ENCODE measurements around the gene ENDOU. TPM values are rescaled to one million over a fixed set of nuclear protein-coding genes. Genes with fewer than 3 reads are reported as not detected.

The ENDOU gene
- total and polyA plus RNA-seq, 2 experiments from 2014 or later = 0.24 to 1.3 TPM

DNA sequence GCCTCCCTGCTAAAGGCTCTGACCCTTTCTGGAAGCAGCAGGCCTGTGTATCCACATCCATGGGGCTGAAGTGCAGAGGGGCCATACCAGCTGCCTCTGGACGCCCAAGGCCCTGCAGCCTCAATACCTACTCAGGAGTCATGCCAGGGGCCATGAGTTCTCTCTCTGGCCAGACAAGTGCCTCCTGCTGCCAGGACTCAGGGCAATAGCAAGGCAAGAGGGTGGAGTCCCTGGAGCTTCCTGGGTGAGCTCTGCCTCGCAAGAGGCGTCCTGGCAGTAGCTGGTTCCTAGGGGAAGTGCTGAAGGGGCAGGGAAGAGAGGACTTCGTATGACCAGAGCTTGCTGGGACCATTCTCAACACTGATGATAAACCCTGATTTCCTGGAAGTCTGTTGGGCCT, 10.9 kb upstream of the ENDOU start:
- TF ChIP-seq, protein P1, sequence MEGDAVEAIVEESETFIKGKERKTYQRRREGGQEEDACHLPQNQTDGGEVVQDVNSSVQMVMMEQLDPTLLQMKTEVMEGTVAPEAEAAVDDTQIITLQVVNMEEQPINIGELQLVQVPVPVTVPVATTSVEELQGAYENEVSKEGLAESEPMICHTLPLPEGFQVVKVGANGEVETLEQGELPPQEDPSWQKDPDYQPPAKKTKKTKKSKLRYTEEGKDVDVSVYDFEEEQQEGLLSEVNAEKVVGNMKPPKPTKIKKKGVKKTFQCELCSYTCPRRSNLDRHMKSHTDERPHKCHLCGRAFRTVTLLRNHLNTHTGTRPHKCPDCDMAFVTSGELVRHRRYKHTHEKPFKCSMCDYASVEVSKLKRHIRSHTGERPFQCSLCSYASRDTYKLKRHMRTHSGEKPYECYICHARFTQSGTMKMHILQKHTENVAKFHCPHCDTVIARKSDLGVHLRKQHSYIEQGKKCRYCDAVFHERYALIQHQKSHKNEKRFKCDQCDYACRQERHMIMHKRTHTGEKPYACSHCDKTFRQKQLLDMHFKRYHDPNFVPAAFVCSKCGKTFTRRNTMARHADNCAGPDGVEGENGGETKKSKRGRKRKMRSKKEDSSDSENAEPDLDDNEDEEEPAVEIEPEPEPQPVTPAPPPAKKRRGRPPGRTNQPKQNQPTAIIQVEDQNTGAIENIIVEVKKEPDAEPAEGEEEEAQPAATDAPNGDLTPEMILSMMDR (IDR thresholded peaks at IDR 0.05; ENCODE audit: low read depth, low read length) = no peak
- no peak overlapping the region for H3K4me3 ChIP-seq
- DNase-seq (ENCODE audit: low read depth in 1 of 2, low spot score in 1 of 2) = no peak
- H3K27me3 ChIP-seq = no peaks in the 10 kb centered on the region
- no peaks in the 10 kb centered on the region for H3K36me3 ChIP-seq
- H3K9me3 ChIP-seq (ENCODE audit: low read depth) = no peaks in the 10 kb centered on the region
- peaks cover 20% of the 10 kb centered on the region for H3K4me1 ChIP-seq (ENCODE audit: low read depth)
- no peak overlapping the region for H3K27ac ChIP-seq

DNA sequence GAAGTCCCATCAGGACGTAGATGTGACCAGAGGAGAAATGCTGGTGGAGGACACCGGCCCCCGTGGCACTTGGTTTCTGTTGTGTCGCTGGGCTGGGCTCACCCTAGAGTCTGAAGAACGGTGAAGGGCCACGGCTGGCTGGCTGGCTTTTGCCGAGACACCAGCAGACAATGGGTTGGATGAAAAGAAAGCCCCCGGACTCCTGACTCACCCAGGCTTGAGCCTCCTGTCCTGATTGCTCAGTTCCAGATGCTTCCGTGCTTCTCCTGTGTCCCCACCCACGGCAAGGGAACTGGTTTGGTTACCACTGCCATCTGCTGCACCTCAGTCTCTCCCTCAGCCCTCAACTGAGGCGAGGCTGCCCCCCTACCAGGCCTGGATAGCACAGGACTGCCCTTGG, 10.4 kb upstream of the ENDOU start:
- Histone ChIP-seq H3K27ac (no peak overlapping the region), H3K4me1 (ENCODE audit: low read depth) (peaks cover 18% of the 10 kb centered on the region), H3K4me3 (no peak overlapping the region), H3K27me3 (no peaks in the 10 kb centered on the region), H3K9me3 (ENCODE audit: low read depth) (no peaks in the 10 kb centered on the region), H3K36me3 (no peaks in the 10 kb centered on the region)
- no peak for DNase-seq (ENCODE audit: low read depth in 1 of 2, low spot score in 1 of 2)
- TF ChIP-seq, protein P1 (IDR thresholded peaks at IDR 0.05; ENCODE audit: low read depth, low read length) = no peak

DNA sequence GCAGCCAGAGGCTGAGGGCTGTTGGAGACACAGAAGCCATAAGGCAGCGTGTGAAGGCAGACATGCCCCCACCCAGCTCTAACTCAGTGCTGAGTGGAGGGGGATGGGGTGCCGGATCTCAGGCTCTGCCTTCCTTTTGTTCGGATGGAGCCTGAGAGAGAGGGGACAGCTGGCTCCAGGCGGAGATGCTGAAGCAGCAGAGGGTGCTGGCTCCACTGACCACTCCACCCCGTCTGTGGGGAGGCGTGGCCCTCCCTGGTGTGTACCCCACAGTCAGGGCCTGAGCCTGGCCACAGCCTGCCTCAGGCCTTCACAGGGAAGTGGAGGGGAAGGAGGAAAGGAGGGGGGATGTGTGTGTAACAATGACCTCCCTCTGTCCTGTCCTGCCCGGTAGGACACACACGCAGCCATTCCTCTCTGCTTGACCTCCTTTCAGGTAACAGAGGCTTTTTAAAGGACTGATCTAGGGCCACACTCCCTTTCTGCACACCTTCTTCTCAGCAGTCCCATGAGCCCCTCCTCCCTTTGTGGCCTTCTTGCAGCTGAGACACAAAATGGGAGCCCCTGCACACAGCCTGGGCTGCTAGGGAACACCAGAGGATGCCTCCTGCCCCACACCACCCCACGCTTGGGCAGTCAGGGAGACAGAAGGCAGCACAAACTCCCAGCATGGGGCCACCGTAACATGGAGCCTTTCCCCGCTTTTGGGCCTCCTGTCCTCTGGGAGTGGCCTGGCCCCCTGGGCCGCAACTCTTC, 9.6 kb upstream of the ENDOU start:
- Histone ChIP-seq H3K36me3 (no peaks in the 10 kb centered on the region), H3K4me1 (ENCODE audit: low read depth) (peaks cover 19% of the 10 kb centered on the region), H3K9me3 (ENCODE audit: low read depth) (no peaks in the 10 kb centered on the region), H3K27me3 (no peaks in the 10 kb centered on the region), H3K27ac (no peak overlapping the region), H3K4me3 (no peak overlapping the region)
- TF ChIP-seq, protein P1 (IDR thresholded peaks at IDR 0.05; ENCODE audit: low read depth, low read length) = no peak
- DNase-seq (ENCODE audit: low read depth in 1 of 2, low spot score in 1 of 2) = peak in 1 of 2 donors; percentile 45

DNA sequence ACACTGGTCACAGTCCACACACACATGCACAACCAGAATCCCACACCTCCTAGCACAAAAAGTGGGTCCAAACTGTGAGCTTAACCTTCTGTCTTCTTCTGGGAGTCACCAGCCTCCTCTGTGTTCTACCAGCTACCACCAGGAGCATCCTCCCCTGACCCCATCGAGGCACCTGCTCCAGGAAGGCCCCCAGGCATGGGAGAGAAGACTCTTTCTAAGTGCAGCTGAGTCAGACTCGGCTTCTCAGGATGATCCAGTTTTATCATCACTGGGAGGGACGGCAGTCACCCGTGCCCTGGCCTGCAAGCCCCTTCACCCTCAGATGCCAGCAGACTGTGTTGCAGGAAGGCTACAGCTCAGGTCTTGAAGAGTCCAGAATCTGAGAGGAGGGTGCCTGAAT, 7.9 kb upstream of the ENDOU start:
- peaks cover 19% of the 10 kb centered on the region for H3K4me1 ChIP-seq (ENCODE audit: low read depth)
- H3K36me3 ChIP-seq = no peaks in the 10 kb centered on the region
- no peaks in the 10 kb centered on the region for H3K27me3 ChIP-seq
- no peaks in the 10 kb centered on the region for H3K9me3 ChIP-seq (ENCODE audit: low read depth)
- no peak overlapping the region for H3K27ac ChIP-seq
- TF ChIP-seq, protein P1 (IDR thresholded peaks at IDR 0.05; ENCODE audit: low read depth, low read length) = no peak
- DNase-seq (ENCODE audit: low read depth in 1 of 2, low spot score in 1 of 2) = no peak
- H3K4me3 ChIP-seq = no peak overlapping the region

DNA sequence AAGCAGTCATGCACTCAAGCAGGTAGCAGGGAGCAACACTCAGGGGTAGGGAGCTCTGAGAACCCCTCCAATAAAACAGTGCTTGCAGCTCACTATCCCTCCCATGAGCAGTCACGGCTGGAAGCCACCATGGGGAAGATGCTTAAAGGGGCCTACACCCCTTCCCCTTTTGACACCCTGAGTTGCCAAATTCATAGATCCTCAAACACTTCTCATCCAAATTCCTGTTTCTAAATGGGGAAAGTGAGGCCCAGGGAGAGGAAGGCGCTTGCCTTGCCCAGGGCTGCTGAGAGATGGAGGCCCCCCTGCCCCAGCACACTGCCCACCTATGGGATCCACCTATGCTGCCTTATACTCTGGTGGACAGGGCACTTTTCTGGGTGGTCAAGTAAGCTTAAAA, 7.2 kb upstream of the ENDOU start:
- H3K4me1 ChIP-seq (ENCODE audit: low read depth) = peaks cover 18% of the 10 kb centered on the region
- no peaks in the 10 kb centered on the region for H3K9me3 ChIP-seq (ENCODE audit: low read depth)
- TF ChIP-seq, protein P1 (IDR thresholded peaks at IDR 0.05; ENCODE audit: low read depth, low read length) = no peak
- H3K27ac ChIP-seq = no peak overlapping the region
- no peaks in the 10 kb centered on the region for H3K36me3 ChIP-seq
- no peak overlapping the region for H3K4me3 ChIP-seq
- no peak for DNase-seq (ENCODE audit: low read depth in 1 of 2, low spot score in 1 of 2)
- H3K27me3 ChIP-seq = no peaks in the 10 kb centered on the region
